ENCODE results near the gene TREX2. TPM values are rescaled to one million over a fixed set of nuclear protein-coding genes. Genes with fewer than 3 reads are reported as not detected.

The TREX2 gene
- total and polyA plus RNA-seq, 2 of the 4 experiments (the other 2 are of a cell fraction) = 0.36 to 0.84 TPM

DNA sequence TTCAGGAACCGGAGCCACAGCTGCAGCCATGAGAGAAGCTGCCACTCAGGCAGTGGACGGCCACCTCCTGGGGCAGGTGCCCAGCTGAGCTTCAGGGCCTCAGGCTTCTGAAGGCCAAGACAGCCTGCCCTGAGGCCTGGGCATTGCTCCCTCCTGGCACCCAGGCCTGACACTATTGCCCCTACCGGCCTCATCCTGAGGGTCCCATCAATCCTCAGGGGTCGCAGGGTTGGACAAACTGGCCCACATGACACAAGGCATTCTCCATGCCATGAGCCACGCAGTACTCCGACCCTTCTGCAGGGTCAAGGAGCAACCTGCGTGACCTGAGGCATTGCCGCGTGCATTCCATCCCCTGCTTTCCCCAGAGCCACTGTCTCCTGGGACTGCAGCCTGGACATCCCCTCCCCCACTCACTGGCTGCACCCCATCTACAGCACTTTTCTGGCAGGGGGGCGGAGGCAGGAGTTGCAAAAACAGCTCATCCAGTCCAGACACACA, 37.6 kb downstream of the TREX2 start:
- H2AFZ ChIP-seq (replicated peaks; ENCODE audit: low read length, poor library complexity) = no peak overlapping the region
- POLR2A ChIA-PET (ENCODE audit: unreplicated experiment) = no interaction called here

More for the DNA sequence above, 37.6 kb downstream of the TREX2 start:
- in situ Hi-C loops (cut with MboI; ENCODE audit: low sequenced_read_pairs) (loop anchor here (25.0 kb wide), 1 partner anchor 221 kb away; the partner anchor contains the start of gene MAGEA1), intact Hi-C loops (cut with micrococcal nuclease) (no loop called here), dilution Hi-C loops (cut with HindIII; ENCODE audit: low sequenced_read_pairs, unreplicated experiment) (no loop called here)
- no peak for ATAC-seq (ENCODE audit: low read depth)
- Histone ChIP-seq H3K9ac (ENCODE audit: low read depth, low read length) (no peak overlapping the region), H4K5ac (ENCODE audit: low read depth, low read length) (no peak overlapping the region), H3K4me1 (ENCODE audit: control insufficient read depth, insufficient read depth, low read length) (no peaks in the 10 kb centered on the region), H3K14ac (replicated peaks; ENCODE audit: low read depth, low read length) (no peak overlapping the region), H3K4me2 (ENCODE audit: low read depth, low read length) (no peak overlapping the region), H2AK9ac (replicated peaks; ENCODE audit: low read depth, low read length, poor library complexity) (no peak overlapping the region), H2AK5ac (ENCODE audit: low read depth, low read length) (no peak overlapping the region), H3K36me3 (ENCODE audit: control insufficient read depth, insufficient read depth, low read length) (no peaks in the 10 kb centered on the region), H3K4ac (ENCODE audit: low read depth, low read length) (no peak overlapping the region), H3K9me3 (ENCODE audit: control insufficient read depth, insufficient read depth, low read length) (no peaks in the 10 kb centered on the region; the same call in 1 of the 2 replicates), H3K4me3 (ENCODE audit: insufficient read depth, low read depth, low read length) (no peak overlapping the region), H3K9me1 (ENCODE audit: insufficient read depth, low read length) (no peaks in the 10 kb centered on the region), H3K27ac (ENCODE audit: insufficient read depth, low read length) (no peak overlapping the region), H3K27me3 (ENCODE audit: control insufficient read depth, insufficient read depth, low read length) (peaks cover 8% of the 10 kb centered on the region), H4K8ac (ENCODE audit: low read depth in 2 of 2, low read length in 2 of 2) (no peak overlapping the region), H3K18ac (ENCODE audit: low read depth, low read length) (no peak overlapping the region), H3K79me1 (ENCODE audit: low read depth in 1 of 2, low read length in 2 of 2) (no peaks in the 10 kb centered on the region), H2BK5ac (ENCODE audit: low read depth, low read length, poor library complexity, severe bottlenecking) (no peak overlapping the region), H4K20me1 (ENCODE audit: insufficient read depth, low read length) (no peaks in the 10 kb centered on the region), H3K56ac (ENCODE audit: extremely low read depth, insufficient read depth, low read length) (no peak overlapping the region), H2BK20ac (ENCODE audit: low read depth, low read length) (no peak overlapping the region), H3K23ac (ENCODE audit: low read depth, low read length) (no peak overlapping the region), H4K91ac (ENCODE audit: insufficient read depth, low read depth, low read length) (no peak overlapping the region), H2BK15ac (ENCODE audit: low read depth, low read length) (no peak overlapping the region), H2BK120ac (ENCODE audit: low read depth, low read length) (no peak overlapping the region)
- CTCF ChIA-PET = no interaction called here
- no TSS peak for BruUV-seq (replicated peaks)
- WGBS, 2 experiments (ENCODE audit: extremely low coverage in 2 of 2, insufficient read length in 1 of 2) = 57% methylated on average over 8 of the region's 10 CpGs; no CpG with 5 or more reads in 1 of the 2 experiments
- DNase-seq = no peak
- TF ChIP-seq, protein P1, sequence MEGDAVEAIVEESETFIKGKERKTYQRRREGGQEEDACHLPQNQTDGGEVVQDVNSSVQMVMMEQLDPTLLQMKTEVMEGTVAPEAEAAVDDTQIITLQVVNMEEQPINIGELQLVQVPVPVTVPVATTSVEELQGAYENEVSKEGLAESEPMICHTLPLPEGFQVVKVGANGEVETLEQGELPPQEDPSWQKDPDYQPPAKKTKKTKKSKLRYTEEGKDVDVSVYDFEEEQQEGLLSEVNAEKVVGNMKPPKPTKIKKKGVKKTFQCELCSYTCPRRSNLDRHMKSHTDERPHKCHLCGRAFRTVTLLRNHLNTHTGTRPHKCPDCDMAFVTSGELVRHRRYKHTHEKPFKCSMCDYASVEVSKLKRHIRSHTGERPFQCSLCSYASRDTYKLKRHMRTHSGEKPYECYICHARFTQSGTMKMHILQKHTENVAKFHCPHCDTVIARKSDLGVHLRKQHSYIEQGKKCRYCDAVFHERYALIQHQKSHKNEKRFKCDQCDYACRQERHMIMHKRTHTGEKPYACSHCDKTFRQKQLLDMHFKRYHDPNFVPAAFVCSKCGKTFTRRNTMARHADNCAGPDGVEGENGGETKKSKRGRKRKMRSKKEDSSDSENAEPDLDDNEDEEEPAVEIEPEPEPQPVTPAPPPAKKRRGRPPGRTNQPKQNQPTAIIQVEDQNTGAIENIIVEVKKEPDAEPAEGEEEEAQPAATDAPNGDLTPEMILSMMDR (conservative IDR thresholded peaks at IDR 0.05; ENCODE audit: low read depth, low read length) = no peak
- no peak for TF ChIP-seq MAZ (IDR thresholded peaks at IDR 0.05; ENCODE audit: borderline replicate concordance, low read depth, low read length)
- TF ChIP-seq MXI1 (IDR thresholded peaks at IDR 0.05; ENCODE audit: borderline replicate concordance, low read depth, low read length) = no peak

Data from IMR-90 (cell line).